Endothelial cell (in vitro differentiated cells): ENCODE results near the gene IQGAP2. TPM values are rescaled to one million over a fixed set of nuclear protein-coding genes. Genes with fewer than 3 reads are reported as not detected.

Experiments used
- DNase-seq: peaks from one replicate; pipeline ENCODE4 v3.0.0; 2021; ENCODE audit warnings: low spot score
- H3K27ac Mint-ChIP-seq: one replicate; pipeline ENCODE4 v1.8.0; 2021; ENCODE audit warnings: mixed read lengths, inconsistent platforms; ENCODE audit not compliant: unreplicated experiment
- H3K27me3 Mint-ChIP-seq: one replicate; pipeline ENCODE4 v1.8.0; 2021; ENCODE audit warnings: mild to moderate bottlenecking, moderate library complexity, mixed read lengths, inconsistent platforms; ENCODE audit not compliant: unreplicated experiment
- H3K36me3 Mint-ChIP-seq: one replicate; pipeline ENCODE4 v1.8.0; 2021; ENCODE audit warnings: mild to moderate bottlenecking, low read depth, mixed read lengths, inconsistent platforms; ENCODE audit not compliant: unreplicated experiment
- H3K4me1 Mint-ChIP-seq: one replicate; pipeline ENCODE4 v1.8.0; 2021; ENCODE audit warnings: mild to moderate bottlenecking, mixed read lengths, inconsistent platforms; ENCODE audit not compliant: unreplicated experiment
- H3K4me3 Mint-ChIP-seq: one replicate; pipeline ENCODE4 v1.8.0; 2021; ENCODE audit warnings: mild to moderate bottlenecking, mixed read lengths, inconsistent platforms; ENCODE audit not compliant: unreplicated experiment
- H3K9me3 Mint-ChIP-seq: one replicate; pipeline ENCODE4 v1.8.0; 2021; ENCODE audit warnings: mixed read lengths, inconsistent platforms; ENCODE audit not compliant: unreplicated experiment
- CTCF ChIP-seq: fragments of 200-600 bp; sonication (generic); IDR thresholded peaks from one replicate; pipeline ENCODE4 v1.5.0; 2021; ENCODE audit warnings: antibody characterized with exemption; ENCODE audit not compliant: unreplicated experiment
- total RNA-seq: library from RNA; stranded (reverse); fragmentation: NEBNext Ultra II Directional; extraction: Animal tissue kit (Norgen Biotek cat#: 25700); gene quantifications from one replicate; pipeline ENCODE4 v1.2.1, GENCODE V29; 2021; ENCODE audit not compliant: unreplicated experiment

Gene IQGAP2
- total RNA-seq, 1 donor from 2014 or later, result 43.4 TPM

- Mint-ChIP-seq H3K9me3 (no peaks in the 10 kb centered on the region), H3K36me3 (peaks cover 47% of the 10 kb centered on the region), H3K27me3 (peaks cover 5% of the 10 kb centered on the region), H3K27ac (no peak overlapping the region), H3K4me3 (peak overlapping the region; percentile 76), H3K4me1 (peaks cover 49% of the 10 kb centered on the region)
- no peak for DNase-seq
- TF ChIP-seq CTCF, result no peak
Measured at GRCh38 chr5:76720988-76721569, 318.0 kb downstream of the IQGAP2 start.

- peaks cover 42% of the 10 kb centered on the region for H3K36me3 Mint-ChIP-seq
Measured at GRCh38 chr5:76723266-76723665, 320.2 kb downstream of the IQGAP2 start.

GRCh38 chr5:76723906-76724305 lies 320.8 kb downstream of the IQGAP2 start:
- H3K36me3 Mint-ChIP-seq, result peaks cover 39% of the 10 kb centered on the region
- H3K4me1 Mint-ChIP-seq, result peaks cover 29% of the 10 kb centered on the region
- peaks cover 2% of the 10 kb centered on the region for H3K27me3 Mint-ChIP-seq
- H3K27ac Mint-ChIP-seq, result peak overlapping the region; percentile 33
- no peak for DNase-seq
- no peaks in the 10 kb centered on the region for H3K9me3 Mint-ChIP-seq
- H3K4me3 Mint-ChIP-seq, result peak overlapping the region; percentile 26
- TF ChIP-seq CTCF, result no peak

More at GRCh38 chr5:76723266-76723665, 320.2 kb downstream of the IQGAP2 start:
- DNase-seq, result no peak
- H3K4me3 Mint-ChIP-seq, result peak overlapping the region; percentile 66
- TF ChIP-seq CTCF, result no peak
- peaks cover 36% of the 10 kb centered on the region for H3K4me1 Mint-ChIP-seq
- H3K27ac Mint-ChIP-seq, result peak overlapping the region; percentile 25
- peaks cover 2% of the 10 kb centered on the region for H3K27me3 Mint-ChIP-seq
- no peaks in the 10 kb centered on the region for H3K9me3 Mint-ChIP-seq

GRCh38 chr5:76724871-76725270 lies 321.8 kb downstream of the IQGAP2 start:
- Mint-ChIP-seq H3K36me3 (peaks cover 46% of the 10 kb centered on the region), H3K27me3 (peaks cover 2% of the 10 kb centered on the region), H3K27ac (peak overlapping the region; percentile 62), H3K4me3 (no peak overlapping the region), H3K9me3 (no peaks in the 10 kb centered on the region), H3K4me1 (peaks cover 27% of the 10 kb centered on the region)
- no peak for DNase-seq
- no peak for TF ChIP-seq CTCF

GRCh38 chr5:76728965-76729364 lies 325.9 kb downstream of the IQGAP2 start:
- H3K27me3 Mint-ChIP-seq, result peaks cover 5% of the 10 kb centered on the region
- no peak for TF ChIP-seq CTCF
- H3K27ac Mint-ChIP-seq, result no peak overlapping the region
- no peaks in the 10 kb centered on the region for H3K9me3 Mint-ChIP-seq
- H3K36me3 Mint-ChIP-seq, result peaks cover 61% of the 10 kb centered on the region
- DNase-seq, result no peak
- H3K4me3 Mint-ChIP-seq, result peak overlapping the region; percentile 68
- peaks cover 16% of the 10 kb centered on the region for H3K4me1 Mint-ChIP-seq
